ENCODE results near the gene SURF6.

The SURF6 gene

DNA sequence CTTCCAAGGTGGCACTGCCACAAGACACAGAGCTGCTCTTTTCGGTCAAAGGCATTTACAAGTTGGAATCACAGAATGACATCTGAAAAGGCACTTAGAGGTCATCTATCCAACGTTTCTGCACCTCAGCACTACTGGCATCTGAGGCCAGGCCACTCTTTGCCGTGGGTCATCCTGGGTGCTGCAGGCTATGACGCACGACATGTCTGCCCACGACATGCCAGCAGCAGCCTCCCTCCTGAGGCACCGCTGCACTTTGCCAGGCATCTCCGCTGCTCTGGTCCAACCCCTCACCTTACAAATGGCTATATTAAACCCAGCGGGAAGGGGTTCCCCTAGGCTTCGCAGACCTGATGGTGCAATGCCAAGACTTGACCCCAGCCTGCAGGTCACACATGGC lies 31.8 kb upstream of the SURF6 start:
- no peak for DNase-seq (ENCODE audit: low spot score)

DNA sequence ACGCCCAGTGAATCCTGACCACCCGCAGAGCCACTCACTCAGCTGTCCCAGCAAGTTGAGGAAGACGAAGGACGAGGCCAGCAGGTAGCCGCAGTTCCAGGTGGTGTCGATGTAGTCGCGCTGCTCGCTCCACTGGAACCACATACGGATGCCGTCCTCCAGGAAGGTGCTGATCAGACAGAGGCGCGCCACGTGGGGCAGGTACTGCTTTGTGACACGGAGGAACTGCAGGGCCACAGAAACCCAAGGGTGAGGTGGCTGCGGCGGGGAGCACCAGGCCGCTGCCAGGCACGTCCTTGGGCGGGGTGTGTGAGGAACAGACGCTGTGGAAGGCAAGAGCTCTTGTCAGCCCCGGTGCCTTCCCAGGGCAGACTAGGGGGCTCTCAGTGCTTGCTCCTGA lies 31.2 kb upstream of the SURF6 start:
- DNase-seq (ENCODE audit: low spot score): no peak

DNA sequence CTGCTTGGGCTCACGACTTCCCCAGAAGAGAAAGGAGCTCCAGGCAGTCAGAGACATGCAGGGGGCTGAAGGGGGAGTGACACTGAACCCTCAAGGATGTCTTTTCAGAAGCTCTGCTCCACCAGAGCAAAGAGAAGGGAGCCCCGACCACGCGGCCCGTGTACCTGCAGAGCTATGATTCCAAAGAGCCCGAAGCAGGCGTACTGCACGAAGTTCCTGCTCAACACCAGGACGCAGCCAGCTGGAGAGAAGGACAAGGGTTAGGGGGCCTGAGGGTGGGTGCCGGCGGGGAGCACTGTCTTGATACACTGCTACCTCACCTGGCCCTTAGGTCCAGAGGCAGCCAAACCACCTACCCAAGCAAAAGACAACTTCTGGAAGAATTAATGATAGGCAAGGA lies 30.4 kb upstream of the SURF6 start:
- no peak for DNase-seq (ENCODE audit: low spot score)

DNA sequence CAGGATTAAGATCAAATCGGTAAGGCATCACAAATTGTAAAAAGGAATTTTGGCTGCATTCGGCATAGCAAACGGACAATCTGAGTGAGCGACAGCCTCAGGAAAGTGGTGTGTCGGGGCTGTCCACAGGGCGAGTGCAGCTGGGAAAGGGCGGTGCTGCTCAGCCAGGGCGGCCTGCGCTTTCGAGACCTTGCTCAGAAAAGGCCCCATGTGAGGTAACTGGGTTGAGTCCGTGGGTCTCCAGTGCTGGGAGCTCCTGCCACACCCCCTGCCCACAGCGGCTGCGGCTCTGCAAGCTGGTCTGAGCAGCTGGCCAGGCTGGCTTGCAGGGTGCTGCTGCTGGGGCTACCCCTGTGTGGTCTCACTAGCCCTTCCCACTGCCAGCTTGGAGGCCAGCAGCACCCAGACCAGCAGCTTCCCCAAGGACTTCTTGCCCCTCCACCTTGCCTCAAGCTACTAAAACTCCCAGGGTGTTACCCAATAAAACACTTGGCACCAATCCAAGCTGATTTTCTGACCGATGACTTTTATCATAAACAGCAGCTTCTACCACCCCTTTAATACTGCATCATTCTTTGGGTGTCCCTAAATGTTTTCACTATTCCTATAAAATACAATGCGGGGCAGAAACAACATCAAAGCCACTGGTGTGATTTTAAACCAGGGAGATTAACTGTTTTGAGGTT lies 26.5 kb upstream of the SURF6 start:
- no peak for DNase-seq (ENCODE audit: low spot score)

DNA sequence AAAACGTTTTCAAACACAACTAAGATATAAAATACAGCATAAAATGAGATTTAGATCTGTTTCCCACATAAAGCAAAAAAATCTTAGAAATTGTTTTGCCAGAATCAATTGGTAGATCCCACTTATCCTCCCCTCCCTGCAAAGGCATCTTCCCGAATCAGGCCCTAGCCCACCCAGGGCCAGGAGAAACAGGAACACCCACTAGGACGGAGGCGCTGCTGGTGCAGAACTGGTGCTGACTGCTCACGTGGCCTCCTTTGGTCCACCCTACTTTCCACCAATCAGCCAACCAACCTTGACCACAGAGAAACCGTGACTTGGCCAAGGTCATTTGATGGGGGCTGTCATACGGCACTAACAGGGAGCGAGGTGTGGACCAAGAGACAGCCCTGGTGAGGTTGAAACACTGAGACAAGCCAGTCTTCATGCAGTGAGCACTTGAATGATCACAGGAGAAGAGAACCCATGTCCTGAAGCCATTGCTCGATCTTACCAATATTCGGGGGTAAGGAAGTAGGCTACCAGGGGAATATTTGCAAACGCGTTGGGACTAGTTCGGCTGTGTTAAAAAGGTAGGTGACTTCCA lies 25.6 kb upstream of the SURF6 start:
- no peak for DNase-seq (ENCODE audit: low spot score)

DNA sequence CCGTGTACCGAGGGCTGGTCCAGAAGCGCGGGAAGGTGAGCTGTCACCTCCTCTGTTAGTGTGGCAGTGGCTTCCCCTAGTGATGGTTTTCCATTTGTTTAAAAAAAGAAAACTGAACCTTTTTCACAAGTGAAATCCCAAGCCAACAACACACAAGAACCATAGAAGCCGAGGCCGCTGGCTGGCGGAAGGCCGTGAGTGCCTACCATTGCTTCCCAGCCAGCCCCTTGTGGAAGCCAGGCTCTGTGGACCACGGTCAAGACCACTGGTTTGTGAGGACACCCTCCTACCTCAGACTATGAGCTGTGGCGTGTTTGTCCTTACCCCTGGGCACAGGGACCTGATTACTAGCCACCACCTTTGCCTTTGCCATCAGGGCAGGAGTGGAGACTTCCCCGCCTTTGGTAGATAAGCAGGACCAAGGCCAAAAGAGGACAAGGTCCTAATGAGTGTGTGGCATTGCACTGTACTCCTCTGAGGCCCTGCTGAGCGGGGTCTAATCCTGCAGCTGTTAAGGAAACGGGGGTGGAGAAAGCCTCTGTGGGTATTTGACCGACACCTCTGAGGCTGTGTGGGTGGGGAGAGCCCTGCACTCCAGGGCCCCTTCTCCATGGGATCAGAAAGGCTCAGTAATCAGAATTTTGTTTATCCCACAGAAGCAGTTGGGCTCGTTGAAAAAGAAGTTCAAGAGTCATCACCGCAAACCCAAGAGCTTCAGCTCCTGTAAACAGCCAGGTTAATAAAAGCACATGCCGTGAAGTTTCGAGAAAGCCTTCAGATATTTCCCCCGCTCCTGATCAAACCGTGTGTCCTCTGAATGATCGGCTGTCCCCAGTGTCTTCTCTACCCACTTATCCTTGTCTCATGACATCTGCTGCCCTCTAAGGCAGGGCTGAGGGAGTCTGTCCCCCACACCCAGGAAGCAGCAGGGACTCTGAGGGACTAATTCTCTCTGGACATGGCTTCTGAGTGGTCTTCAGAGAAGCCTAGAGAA lies 24.7 kb upstream of the SURF6 start:
- no peak for DNase-seq (ENCODE audit: low spot score)

DNA sequence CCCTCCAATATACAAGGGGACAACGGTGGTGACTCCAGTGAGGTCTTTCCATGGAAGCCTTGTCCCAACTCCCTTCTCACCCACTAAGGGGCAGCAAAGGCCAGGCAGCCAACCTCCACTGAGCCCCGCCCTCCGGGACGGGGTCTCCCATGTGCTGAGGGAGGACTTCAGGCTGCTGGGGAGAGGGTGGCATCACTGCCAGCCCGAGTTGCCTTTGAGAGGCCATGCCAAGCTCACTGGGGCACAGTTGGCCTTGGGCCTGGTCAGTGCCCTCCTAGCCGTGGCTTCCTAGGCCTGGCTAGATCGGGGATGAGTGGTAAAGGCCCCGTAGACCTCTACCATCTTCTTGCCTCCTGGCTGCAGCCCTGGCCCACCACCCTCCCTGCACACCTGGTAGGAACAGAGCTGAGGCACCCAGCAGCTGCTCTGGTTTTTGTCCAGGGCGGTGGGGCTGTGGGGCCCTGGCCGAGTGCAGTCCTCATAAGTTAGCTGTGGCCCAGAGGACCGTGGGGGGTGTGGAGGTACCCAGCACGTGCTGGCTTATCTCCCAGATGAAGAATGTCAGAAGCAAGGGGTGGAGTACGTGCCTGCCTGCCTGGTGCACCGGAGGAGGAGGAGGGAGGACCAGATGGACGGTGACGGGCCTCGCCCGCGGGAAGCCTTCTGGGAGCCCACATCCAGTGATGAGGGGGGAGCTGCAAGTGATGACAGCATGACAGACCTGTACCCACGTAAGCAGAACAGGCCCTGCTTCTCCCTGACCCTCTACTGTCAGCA lies 23.6 kb upstream of the SURF6 start:
- no peak for DNase-seq (ENCODE audit: low spot score)

DNA sequence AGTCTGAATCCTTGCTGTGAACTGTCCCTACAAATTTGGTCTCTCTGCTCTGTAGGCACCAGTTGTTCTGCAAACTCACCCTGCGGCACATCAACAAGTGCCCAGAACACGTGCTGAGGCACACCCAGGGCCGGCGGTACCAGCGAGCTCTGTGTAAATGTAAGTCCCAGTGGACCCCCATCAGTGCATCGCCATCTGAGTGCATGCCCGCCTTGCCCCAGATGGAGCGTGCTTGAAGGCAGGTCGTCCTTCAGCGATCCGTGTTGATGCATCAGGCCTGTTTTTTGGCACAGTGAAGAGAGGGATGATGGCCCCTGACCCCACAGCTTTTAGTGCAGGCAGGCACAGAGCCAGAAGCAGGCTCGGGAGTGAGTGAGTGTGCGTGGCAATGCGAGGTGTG lies 21.7 kb upstream of the SURF6 start:
- no peak for DNase-seq (ENCODE audit: low spot score)

DNA sequence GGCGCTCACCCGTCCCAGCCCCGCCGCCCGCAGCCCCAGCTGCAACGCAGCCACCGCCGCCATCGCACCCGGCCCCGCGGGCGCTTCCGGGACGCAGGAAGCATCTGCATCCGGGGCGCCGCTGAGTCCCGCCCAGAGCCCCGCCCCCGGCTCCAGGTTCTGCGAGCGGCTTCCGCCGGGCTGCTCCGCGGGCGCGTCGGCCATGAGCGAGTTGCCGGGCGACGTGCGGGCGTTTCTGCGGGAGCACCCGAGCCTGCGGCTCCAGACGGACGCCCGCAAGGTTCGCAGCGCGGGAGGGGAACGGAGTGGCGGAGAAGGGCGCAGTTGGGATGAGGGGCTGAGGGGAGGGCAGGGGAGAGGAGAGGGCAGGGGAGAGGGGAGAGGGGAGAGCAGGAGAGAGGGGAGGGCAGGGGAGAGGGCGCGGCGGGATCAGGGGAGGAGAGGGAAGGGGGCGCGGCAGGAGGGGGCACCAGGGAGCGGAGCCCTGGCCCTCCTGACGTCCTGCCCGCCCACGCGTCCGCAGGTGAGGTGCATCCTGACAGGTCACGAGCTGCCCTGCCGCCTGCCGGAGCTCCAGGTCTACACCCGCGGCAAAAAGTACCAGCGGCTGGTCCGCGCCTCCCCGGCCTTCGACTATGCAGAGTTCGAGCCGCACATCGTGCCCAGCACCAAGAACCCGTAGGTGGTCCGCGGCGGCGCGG lies 20.6 kb upstream of the SURF6 start, which contains the start of the genes SURF1 and SURF2:
TSS of gene SURF1 (minus strand) at position 97 of the 701 bp plus-strand sequence. CDS start at position 63, 34 bp downstream.
TSS of gene SURF2 (plus strand) at position 160 of the 701 bp plus-strand sequence. CDS start at position 203, 43 bp downstream.
- peak; percentile 92 for DNase-seq (ENCODE audit: low spot score)

DNA sequence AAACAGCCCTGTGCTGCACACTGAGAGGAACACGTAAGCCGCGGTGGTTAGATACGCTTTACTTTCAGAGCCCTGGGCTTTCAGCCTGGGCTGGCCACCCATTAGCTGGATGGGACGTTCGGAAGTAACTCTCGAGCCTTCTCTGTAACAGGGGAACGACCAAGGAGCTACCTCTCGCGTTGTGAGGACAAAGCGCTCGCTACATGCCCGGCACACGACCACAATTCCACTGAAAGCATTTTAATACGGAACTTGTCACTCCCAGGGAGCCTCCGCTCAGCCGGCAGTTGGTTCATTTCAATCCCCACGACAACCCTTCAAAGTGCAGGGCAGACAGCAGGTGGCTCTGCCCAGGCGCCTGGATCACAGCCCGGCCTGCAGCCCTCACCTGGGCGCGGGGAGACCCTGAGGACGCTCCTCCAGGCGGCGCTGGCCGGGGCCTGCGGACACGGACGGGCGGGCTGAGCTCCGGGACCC lies 19.9 kb upstream of the SURF6 start:
- peak; percentile 76 for DNase-seq (ENCODE audit: low spot score)

DNA sequence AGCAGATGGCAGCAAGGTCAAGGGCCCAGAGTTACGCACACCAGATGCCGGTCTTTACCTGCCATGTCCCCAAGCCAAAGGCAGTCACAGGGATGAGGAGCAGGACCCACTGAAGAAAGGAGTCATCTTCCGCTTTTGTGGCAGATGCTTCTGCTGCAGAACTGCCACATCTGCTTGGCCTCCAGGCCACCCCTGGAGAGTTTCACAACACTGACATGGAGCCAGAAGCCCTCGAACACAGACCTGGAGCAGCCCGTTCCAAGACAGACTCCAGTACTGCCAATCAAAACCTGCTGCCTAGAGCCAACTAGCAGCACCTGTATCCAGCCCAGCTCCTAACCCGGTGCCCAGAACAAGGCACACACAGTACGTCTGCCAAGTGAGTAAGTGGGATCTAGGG lies 18.8 kb upstream of the SURF6 start:
- DNase-seq (ENCODE audit: low spot score): no peak

DNA sequence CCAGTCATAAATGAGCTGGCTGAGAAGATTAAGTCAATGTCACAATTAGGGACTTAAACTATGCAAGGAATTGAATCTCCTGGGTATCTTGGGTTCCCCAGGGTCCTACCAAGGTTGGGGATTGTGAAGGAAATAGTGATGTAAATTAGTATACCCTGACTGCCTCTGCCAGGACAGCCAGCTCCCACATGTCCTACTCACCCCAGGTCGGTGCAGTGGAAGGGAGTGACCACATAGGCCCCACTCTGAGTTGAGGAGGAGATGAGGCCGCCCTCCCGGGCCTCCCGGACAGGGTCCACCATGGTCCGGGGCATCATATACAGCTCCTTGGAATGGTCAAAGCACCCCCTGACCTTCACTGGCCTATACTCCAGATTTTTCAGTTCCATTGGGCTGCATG lies 17.6 kb upstream of the SURF6 start:
- no peak for DNase-seq (ENCODE audit: low spot score)

DNA sequence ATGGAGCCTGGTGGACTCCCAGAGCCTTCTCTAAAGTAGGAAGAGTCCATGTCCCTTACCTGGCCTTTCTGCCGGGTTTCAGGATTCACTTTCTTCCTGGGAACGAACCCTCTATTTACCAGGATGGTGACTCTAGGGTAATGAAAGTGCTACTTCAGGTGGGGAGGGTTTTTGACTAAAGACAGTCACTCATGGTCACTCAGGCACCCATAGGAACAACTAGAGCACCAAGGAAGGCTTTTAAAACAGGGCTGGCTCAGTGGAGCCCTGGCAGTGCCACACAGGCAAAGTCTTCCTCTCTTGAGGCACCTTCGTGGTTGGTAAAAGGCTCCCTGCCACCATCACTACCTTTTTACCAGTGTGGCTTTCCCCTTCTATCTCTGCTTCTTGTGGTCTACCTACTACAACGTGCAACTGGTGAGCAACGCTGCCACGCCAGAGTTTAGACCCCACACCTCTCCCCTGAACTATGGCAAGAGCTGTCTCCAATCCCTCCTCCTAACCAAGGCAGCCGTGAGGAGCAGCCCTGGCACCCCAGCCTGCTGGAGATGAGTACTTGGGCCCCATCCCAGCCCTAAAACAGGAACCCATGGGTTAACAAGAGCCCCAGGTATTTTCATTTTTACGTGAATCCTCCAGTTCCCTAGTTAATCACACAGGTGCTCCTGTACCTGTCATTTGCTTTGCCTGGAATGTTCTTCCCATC lies 16.8 kb upstream of the SURF6 start:
- DNase-seq (ENCODE audit: low spot score): no peak

DNA sequence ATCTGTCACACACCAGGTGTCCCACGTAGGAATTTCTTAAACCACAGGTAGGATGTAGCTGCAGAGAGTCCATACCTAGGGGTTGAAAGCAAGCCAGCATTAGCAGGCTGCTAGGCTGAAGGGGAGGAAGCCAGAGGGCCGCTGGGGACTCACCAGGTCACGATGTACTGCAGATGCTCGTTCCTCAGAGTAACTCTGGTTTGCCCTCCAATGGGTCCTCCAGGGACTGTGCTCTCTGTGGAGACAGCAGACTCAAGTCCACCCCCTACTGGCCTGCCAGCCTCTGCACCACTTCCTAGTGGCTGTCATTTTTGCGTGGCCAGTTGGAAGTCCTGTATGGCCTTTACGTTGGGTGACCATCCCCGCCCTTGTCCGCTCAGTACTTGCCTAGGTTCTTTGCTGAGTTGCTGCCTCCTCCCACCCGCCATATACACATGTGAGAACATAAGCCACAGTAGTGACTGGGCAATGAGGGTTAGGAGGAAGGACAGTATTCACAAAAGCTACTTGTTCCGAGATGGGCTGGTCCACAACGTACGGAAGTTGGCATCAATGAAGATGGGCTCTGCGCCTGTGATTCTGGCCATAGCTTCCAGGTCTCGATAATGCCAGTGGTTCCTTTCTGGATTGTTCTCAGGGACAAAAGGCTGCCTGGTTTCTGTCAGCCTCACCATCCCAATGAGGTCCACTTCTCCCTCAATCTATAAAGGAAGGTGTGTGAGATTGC lies 16.1 kb upstream of the SURF6 start:
- DNase-seq (ENCODE audit: low spot score): peak; percentile 86

DNA sequence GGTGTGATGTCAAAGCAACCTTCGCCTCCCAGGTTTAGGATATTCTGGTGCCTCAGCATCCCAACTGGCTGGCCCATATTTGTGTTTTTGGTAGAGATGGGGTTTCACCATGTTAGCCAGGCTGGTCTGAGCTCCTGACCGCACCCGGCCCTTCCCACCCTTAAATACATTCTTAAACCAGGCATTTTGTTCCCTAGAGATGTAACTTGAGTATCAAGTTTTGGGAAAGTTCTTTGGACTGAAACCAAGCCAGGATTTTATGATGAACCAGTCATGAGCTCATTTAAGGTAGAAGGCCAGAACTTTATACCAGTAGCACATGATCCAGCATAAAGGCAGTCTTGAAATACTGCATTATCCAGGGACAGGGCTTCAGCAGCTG lies 15.5 kb upstream of the SURF6 start:
- DNase-seq (ENCODE audit: low spot score): no peak

DNA sequence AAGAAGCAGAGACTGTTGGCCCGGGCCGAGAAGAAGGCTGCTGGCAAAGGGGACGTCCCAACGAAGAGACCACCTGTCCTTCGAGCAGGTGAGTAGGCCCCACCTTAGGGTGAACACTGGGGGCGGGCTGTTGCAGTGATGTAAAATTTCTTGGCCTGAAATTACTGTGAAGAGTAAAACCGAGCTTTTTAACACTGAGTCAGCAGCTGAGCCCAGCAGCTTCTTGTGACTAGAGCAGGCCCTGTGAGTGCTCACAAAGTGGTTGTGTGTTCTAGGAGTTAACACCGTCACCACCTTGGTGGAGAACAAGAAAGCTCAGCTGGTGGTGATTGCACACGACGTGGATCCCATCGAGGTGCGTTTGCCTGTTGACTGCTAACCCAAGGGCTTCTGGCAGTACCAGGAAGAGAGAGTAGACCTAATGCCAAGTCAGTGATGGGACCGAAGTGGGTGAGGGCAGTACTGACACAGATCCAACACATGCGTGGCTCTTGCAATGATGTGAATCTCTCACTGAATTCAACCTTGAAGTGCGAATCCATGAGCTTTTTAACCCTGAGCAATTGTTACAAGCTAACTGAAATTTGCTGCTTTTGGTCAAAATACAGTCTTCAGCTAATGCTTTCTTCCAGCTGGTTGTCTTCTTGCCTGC lies 14.1 kb upstream of the SURF6 start:
- DNase-seq (ENCODE audit: low spot score): peak; percentile 81

DNA sequence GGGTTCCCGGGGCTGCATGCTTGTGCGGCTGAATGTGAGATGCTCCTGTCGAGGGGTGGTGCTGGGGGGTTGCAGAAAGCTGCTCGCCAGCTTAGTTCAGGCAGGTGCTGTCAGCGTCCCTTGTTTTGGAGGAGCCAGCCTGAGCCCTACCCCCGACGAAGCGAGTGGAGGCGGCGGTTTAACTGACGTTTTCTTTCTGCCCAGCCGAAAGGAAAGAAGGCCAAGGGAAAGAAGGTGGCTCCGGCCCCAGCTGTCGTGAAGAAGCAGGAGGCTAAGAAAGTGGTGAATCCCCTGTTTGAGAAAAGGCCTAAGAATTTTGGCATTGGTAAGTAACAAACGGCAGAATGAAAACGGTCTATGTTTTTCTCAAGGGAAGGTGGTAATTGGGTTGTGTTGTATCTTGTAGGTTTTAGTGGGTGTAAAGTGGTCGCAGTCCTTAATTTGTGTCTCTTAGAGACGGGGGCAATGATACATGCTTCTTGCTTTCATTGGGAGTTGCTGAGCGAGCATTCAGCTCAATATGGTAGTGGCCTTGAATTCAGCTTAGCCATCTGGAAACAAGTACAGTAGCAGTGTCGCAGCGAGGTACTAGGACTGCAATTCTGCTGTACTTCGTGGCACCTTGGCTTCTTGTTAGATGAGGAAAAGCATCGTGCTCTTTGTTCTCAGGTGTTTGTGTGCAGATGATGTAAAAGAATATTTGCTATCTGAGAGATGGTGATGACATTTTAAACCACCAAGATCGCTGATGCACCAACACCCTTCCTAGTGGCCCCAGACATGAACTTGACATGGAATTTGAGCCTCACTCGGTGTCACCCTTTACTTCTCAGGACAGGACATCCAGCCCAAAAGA lies 13.0 kb upstream of the SURF6 start:
- peak; percentile 63 for DNase-seq (ENCODE audit: low spot score)

DNA sequence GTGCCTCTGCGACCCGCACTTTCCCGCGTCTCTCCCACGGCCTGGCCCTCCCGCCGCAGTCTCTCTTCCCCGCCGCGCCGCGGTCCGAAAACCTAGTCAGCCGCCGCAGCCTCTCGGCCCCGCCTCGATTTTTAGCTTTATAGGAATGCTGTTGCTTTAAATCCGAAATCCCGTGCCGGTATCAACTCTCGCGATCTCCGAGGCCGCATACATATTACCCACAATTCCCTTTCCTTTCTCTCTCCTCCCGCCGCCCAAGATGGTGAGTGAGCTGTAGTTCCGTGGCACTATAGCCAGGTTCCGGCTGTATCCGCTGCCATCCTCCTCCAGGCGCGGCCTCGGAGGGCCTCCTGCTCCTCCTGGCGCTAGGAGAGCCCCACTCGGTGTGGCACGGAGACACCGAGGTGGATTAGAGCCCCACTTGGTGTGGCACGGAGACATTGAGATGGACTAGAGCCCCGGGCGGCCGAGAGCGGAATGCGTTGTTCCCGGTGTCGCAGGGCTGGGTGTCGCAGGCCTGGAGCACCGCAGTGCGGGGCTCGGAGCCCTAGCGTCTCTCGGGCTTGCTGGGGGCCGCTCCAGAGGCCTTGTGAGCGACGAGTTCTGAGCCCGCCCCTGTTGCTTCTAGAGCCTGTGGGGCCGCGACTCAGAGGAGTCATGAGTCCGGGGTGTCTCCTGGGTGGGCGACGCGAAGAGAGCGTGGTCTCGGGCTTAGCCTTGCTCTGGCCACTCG lies 12.2 kb upstream of the SURF6 start, which contains the start of the genes MED22 and RPL7A:
TSS of gene MED22 (minus strand) at position 147 of the 733 bp plus-strand sequence. CDS start 1,469 bp downstream, outside the sequence.
TSS of gene RPL7A (plus strand) at position 234 of the 733 bp plus-strand sequence. CDS start at position 260, 26 bp downstream.
- DNase-seq (ENCODE audit: low spot score): peak; percentile 99

All from RKO (cell line).